ENCODE data around the gene ARHGAP18. TPM values are rescaled to one million over a fixed set of nuclear protein-coding genes. Genes with fewer than 3 reads are reported as not detected.

The ARHGAP18 gene
- total RNA-seq, 1 donor from 2014 or later: 57.9 TPM

- Histone ChIP-seq H3K4me1 (no peaks in the 10 kb centered on the region), H3K27me3 (ENCODE audit: low read depth) (no peaks in the 10 kb centered on the region), H3K4me3 (no peak overlapping the region), H3K27ac (no peak overlapping the region), H3K9me3 (no peaks in the 10 kb centered on the region), H3K36me3 (no peaks in the 10 kb centered on the region)
- TF ChIP-seq, protein P1, sequence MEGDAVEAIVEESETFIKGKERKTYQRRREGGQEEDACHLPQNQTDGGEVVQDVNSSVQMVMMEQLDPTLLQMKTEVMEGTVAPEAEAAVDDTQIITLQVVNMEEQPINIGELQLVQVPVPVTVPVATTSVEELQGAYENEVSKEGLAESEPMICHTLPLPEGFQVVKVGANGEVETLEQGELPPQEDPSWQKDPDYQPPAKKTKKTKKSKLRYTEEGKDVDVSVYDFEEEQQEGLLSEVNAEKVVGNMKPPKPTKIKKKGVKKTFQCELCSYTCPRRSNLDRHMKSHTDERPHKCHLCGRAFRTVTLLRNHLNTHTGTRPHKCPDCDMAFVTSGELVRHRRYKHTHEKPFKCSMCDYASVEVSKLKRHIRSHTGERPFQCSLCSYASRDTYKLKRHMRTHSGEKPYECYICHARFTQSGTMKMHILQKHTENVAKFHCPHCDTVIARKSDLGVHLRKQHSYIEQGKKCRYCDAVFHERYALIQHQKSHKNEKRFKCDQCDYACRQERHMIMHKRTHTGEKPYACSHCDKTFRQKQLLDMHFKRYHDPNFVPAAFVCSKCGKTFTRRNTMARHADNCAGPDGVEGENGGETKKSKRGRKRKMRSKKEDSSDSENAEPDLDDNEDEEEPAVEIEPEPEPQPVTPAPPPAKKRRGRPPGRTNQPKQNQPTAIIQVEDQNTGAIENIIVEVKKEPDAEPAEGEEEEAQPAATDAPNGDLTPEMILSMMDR (IDR thresholded peaks at IDR 0.05): no peak
- no peak for DNase-seq
- ATAC-seq: no peak
- intact Hi-C loops (cut with DNase I): no loop called here
Observed at GRCh38 chr6:129565811-129566210, 144.2 kb downstream of the ARHGAP18 start.

DNA sequence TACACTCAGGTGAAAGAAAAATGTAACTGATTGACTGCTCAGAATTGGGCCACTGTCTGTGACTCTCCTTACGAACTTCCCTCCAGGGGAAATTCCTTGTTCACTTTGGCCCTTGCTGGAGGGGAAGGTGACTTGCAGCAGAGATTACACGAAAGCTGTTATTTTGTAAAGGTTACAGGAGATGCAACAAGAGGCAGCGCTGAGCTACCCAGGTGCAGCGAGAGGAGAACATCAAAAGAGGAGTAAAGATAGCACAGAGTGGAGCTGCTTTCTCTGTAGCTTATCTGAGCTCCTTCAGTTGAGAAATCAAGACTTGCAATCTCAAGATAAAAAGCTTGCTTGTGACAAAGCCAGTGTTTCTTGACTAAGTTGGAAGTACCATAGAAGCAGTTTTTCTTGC lies 144.6 kb downstream of the ARHGAP18 start:
- Histone ChIP-seq H3K4me1 (no peaks in the 10 kb centered on the region), H3K4me3 (no peak overlapping the region), H3K27me3 (ENCODE audit: low read depth) (no peaks in the 10 kb centered on the region), H3K27ac (no peak overlapping the region), H3K9me3 (no peaks in the 10 kb centered on the region), H3K36me3 (no peaks in the 10 kb centered on the region)
- DNase-seq (no peak), ATAC-seq (no peak)
- intact Hi-C loops (cut with DNase I): no loop called here
- TF ChIP-seq, protein P1 (IDR thresholded peaks at IDR 0.05): no peak

DNA sequence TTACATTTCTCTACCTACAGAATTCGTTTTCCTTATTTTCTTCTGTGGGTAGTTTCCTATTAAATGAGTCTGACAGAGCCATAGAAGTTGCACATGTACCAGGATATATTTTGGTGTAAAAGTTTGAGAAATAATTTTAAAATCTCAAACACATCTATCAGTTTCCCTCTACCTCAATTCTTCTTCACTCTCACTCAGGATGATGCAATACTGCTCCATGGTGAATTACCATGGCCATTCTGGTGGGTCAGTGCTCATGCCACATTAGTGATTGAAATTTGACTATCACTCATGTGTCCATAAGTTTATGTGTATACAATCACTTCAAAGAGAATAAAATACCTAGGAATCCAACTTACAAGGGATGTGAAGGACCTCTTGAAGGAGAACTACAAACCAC lies 151.7 kb downstream of the ARHGAP18 start:
- TF ChIP-seq, protein P1 (IDR thresholded peaks at IDR 0.05): no peak
- intact Hi-C loops (cut with DNase I): no loop called here
- ATAC-seq (no peak), DNase-seq (no peak)
- peaks cover 12% of the 10 kb centered on the region for H3K36me3 ChIP-seq
- no peaks in the 10 kb centered on the region for H3K9me3 ChIP-seq
- H3K27me3 ChIP-seq (ENCODE audit: low read depth): no peaks in the 10 kb centered on the region
- no peaks in the 10 kb centered on the region for H3K4me1 ChIP-seq
- H3K4me3 ChIP-seq: no peak overlapping the region
- H3K27ac ChIP-seq: no peak overlapping the region

DNA sequence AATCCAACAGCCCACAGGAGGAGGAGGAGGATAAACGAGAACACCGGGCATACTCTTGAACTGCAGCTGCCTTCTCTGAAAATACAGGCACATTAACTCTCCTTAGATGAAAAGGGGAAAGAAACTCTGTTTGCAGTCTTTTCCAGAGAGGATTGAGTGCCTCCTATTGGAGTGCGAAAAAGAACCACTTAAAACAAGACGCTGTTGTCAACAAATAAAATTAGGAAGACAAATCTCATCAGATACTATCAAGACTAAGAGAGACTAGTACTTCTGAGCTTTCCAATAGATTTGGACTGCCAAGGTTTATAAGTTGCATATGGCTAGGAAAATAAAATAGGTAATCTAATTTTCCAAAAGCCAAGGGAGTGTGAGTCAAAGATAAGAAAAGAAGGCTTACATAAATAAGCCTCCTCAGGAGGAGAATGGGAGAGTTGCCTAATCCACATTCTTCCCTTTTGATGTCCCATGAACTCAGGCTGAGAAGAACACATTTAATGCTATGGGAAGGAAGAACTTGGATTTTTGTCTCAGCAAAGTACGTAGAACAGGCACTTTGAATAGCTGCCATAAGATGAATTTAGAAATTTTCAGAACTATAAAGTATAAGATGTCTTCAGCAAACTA lies 154.7 kb downstream of the ARHGAP18 start:
- intact Hi-C loops (cut with DNase I): no loop called here
- H3K27me3 ChIP-seq (ENCODE audit: low read depth): no peaks in the 10 kb centered on the region
- no peaks in the 10 kb centered on the region for H3K4me1 ChIP-seq
- TF ChIP-seq, protein P1 (IDR thresholded peaks at IDR 0.05): no peak
- peaks cover 12% of the 10 kb centered on the region for H3K36me3 ChIP-seq
- no peak overlapping the region for H3K4me3 ChIP-seq
- H3K9me3 ChIP-seq: no peaks in the 10 kb centered on the region
- DNase-seq (no peak), ATAC-seq (no peak)
- no peak overlapping the region for H3K27ac ChIP-seq

- H3K4me1 ChIP-seq: no peaks in the 10 kb centered on the region
- no peak for DNase-seq
- no peak overlapping the region for H3K4me3 ChIP-seq
- ATAC-seq: no peak
- no peaks in the 10 kb centered on the region for H3K27me3 ChIP-seq (ENCODE audit: low read depth)
- intact Hi-C loops (cut with DNase I): no loop called here
- peaks cover 12% of the 10 kb centered on the region for H3K36me3 ChIP-seq
- TF ChIP-seq, protein P1 (IDR thresholded peaks at IDR 0.05): no peak
- H3K9me3 ChIP-seq: no peaks in the 10 kb centered on the region
- no peak overlapping the region for H3K27ac ChIP-seq
Observed at GRCh38 chr6:129552413-129552812, 157.6 kb downstream of the ARHGAP18 start.
